ENCODE data around the gene S100Z. TPM values are rescaled to one million over a fixed set of nuclear protein-coding genes. Genes with fewer than 3 reads are reported as not detected.
"Not testable (repeated sequence)": the region's sequence is repeated elsewhere in the genome, so short reads cannot be mapped to it uniquely, and the experiment has no call there.

S100Z gene
- total RNA-seq, 1 donor from 2014 or later = not detected

GRCh38 chr5:76908166-76908565 is 58.4 kb downstream of the S100Z start:
- Histone ChIP-seq H3K4me3 (ENCODE audit: low read depth, low read length) (no peak overlapping the region), H3K27me3 (ENCODE audit: control insufficient read depth, insufficient read depth, low read length) (no peaks in the 10 kb centered on the region), H3K36me3 (ENCODE audit: control insufficient read depth, insufficient read depth, low read length) (no peaks in the 10 kb centered on the region)
- DNase-seq (ENCODE audit: low read depth) = no peak
- FAIRE-seq = no peak
- no peak for TF ChIP-seq CTCF (IDR thresholded peaks at IDR 0.05; ENCODE audit: insufficient read depth, low read length, severe bottlenecking)

- DNase-seq (ENCODE audit: low read depth); H3K27me3 ChIP-seq (ENCODE audit: control insufficient read depth, insufficient read depth, low read length); H3K4me3 ChIP-seq (ENCODE audit: low read depth, low read length); FAIRE-seq; H3K36me3 ChIP-seq (ENCODE audit: control insufficient read depth, insufficient read depth, low read length): not testable (repeated sequence)
Observed at GRCh38 chr5:76910344-76910933, 60.6 kb downstream of the S100Z start.

DNA sequence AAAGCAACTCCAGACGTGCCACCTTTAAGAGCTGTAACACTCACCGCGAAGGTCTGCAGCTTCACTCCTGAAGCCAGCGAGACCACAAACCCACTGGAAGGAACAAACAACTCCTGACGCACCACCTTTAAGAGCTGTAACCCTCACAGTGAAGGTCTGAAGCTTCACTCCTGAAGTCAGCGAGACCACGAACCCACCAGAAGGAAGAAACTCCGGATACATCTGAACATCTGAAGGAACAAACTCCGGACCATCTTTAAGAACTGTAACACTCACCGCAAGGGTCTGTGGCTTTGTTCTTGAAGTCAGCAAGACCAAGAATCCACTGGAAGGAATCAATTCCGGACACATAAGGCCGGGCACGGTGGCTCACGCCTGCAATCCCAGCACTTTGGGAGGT is 64.9 kb downstream of the S100Z start:
- H3K27me3 ChIP-seq (ENCODE audit: control insufficient read depth, insufficient read depth, low read length); H3K4me3 ChIP-seq (ENCODE audit: low read depth, low read length); H3K36me3 ChIP-seq (ENCODE audit: control insufficient read depth, insufficient read depth, low read length); DNase-seq (ENCODE audit: low read depth); FAIRE-seq: not testable (repeated sequence)

DNA sequence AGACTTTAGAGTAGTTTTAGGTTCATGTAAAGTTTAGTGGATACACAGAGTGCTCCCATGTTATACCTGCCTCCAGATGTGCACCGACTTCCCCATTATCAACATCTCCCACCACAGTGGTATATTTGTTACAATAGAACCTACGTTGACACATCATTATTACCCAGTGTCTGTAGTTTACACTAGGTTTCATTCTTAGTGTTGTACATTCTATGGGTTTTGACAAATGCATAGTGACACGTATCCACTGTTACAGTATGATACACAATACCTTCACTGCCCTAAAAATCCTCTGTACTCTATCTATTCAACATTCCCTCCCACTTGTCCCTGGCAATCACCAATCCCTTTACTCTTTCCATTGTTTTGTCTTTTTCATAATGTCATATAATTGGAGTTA is 68.7 kb downstream of the S100Z start:
- FAIRE-seq = no peak
- no peak overlapping the region for H3K4me3 ChIP-seq (ENCODE audit: low read depth, low read length)
- no peaks in the 10 kb centered on the region for H3K36me3 ChIP-seq (ENCODE audit: control insufficient read depth, insufficient read depth, low read length)
- H3K27me3 ChIP-seq (ENCODE audit: control insufficient read depth, insufficient read depth, low read length) = no peaks in the 10 kb centered on the region
- no peak for TF ChIP-seq CTCF (IDR thresholded peaks at IDR 0.05; ENCODE audit: insufficient read depth, low read length, severe bottlenecking)
- DNase-seq (ENCODE audit: low read depth) = no peak

GRCh38 chr5:76920491-76920890 is 70.7 kb downstream of the S100Z start:
- no peak for TF ChIP-seq CTCF (IDR thresholded peaks at IDR 0.05; ENCODE audit: insufficient read depth, low read length, severe bottlenecking)
- no peak overlapping the region for H3K4me3 ChIP-seq (ENCODE audit: low read depth, low read length)
- FAIRE-seq (no peak), DNase-seq (ENCODE audit: low read depth) (no peak)
- H3K27me3 ChIP-seq (ENCODE audit: control insufficient read depth, insufficient read depth, low read length) = no peaks in the 10 kb centered on the region
- no peaks in the 10 kb centered on the region for H3K36me3 ChIP-seq (ENCODE audit: control insufficient read depth, insufficient read depth, low read length)

DNA sequence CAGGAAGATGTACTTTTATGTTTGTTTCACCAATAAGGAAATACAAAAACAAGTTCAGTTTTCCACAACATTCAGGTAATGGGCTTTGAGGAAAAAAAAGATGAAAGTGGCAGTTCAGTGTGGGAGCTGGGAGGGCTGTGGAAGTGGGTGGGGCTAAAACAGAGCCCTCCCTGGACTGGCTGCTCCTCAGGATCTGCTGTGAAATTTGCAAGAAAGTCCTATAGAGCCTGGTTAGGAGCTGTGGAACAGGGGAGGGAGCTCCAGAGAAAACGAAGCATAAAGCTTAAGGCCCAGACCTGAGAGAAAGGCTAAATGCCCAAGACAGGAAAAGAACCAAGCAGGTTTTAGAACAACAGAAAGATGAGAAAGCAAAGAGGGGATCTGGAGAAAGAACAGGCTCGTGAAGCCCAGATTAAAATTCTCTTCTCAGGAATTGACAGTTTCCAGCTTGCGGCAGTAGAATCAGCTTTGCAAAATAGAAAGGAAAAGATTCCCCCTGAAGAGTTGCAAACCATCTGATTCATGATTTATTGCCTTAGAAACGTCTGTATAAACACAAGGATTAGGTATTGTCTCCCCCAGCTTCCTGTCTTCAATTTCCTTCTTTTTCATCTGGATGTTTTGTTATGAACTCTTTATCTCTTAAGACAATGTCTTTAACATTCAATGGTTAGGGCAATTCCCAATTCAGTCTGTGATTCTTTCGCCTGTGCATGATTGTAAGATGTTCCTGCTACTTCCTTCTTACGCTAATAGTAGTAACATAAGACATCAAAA is 76.7 kb downstream of the S100Z start:
- Histone ChIP-seq H3K36me3 (ENCODE audit: control insufficient read depth, insufficient read depth, low read length) (no peaks in the 10 kb centered on the region), H3K27me3 (ENCODE audit: control insufficient read depth, insufficient read depth, low read length) (no peaks in the 10 kb centered on the region), H3K4me3 (ENCODE audit: low read depth, low read length) (no peak overlapping the region)
- no peak for FAIRE-seq
- DNase-seq (ENCODE audit: low read depth) = no peak
- TF ChIP-seq CTCF (IDR thresholded peaks at IDR 0.05; ENCODE audit: insufficient read depth, low read length, severe bottlenecking) = no peak

DNA sequence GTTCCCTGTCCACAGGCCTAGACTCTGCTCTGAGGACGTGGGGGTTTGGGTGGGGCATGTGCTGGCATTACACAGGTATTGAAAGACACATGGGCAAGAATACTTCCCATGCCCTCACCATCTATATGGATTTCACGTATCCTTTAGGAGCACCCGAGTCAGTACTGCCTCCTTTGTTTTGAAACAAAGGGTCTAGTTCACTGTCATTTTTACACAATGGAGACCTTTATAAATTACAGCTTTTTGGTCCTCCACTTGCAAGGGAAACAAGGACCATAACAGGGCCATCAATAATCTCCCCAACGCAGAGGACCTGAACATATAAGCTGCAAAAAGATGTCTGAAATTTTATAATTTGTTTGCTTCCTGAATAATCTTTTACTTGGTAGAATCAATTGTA is 78.1 kb downstream of the S100Z start:
- no peak for TF ChIP-seq CTCF (IDR thresholded peaks at IDR 0.05; ENCODE audit: insufficient read depth, low read length, severe bottlenecking)
- Histone ChIP-seq H3K4me3 (ENCODE audit: low read depth, low read length) (no peak overlapping the region), H3K36me3 (ENCODE audit: control insufficient read depth, insufficient read depth, low read length) (no peaks in the 10 kb centered on the region), H3K27me3 (ENCODE audit: control insufficient read depth, insufficient read depth, low read length) (no peaks in the 10 kb centered on the region)
- no peak for FAIRE-seq
- DNase-seq (ENCODE audit: low read depth) = no peak
